ENCODE data around the gene SHISAL2A. TPM values are rescaled to one million over a fixed set of nuclear protein-coding genes. Genes with fewer than 3 reads are reported as not detected.

SHISAL2A gene
- total RNA-seq, 1 donor from 2014 or later = 3.2 TPM

GRCh38 chr1:52659851-52660596, 27.1 kb downstream of the SHISAL2A start:
- DNase-seq (ENCODE audit: low spot score) = no peak

DNA sequence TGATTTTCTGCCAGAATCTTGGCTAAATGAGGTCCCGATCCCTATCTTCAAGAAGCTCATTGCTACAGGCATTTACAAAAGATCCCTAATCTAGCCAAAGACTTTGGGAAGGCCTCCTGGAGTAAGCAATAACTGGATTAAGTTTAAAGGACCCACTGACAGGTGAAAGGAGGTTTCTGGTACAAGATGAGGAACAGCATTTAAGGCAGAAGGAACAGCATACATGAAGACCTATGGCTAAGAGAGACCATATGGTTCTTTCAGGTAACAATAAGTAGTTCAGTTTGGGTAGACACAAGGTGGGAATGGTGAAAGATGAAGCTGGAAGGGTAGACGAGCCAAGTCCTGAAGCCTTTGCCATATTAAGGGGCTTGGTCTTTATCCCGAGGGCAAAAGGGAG, 27.8 kb downstream of the SHISAL2A start:
- DNase-seq (ENCODE audit: low spot score) = no peak

- no peak for DNase-seq (ENCODE audit: low spot score)
Measured at GRCh38 chr1:52662645-52663313, 29.8 kb downstream of the SHISAL2A start.

GRCh38 chr1:52663716-52664115, 30.7 kb downstream of the SHISAL2A start:
- DNase-seq (ENCODE audit: low spot score) = no peak

DNA sequence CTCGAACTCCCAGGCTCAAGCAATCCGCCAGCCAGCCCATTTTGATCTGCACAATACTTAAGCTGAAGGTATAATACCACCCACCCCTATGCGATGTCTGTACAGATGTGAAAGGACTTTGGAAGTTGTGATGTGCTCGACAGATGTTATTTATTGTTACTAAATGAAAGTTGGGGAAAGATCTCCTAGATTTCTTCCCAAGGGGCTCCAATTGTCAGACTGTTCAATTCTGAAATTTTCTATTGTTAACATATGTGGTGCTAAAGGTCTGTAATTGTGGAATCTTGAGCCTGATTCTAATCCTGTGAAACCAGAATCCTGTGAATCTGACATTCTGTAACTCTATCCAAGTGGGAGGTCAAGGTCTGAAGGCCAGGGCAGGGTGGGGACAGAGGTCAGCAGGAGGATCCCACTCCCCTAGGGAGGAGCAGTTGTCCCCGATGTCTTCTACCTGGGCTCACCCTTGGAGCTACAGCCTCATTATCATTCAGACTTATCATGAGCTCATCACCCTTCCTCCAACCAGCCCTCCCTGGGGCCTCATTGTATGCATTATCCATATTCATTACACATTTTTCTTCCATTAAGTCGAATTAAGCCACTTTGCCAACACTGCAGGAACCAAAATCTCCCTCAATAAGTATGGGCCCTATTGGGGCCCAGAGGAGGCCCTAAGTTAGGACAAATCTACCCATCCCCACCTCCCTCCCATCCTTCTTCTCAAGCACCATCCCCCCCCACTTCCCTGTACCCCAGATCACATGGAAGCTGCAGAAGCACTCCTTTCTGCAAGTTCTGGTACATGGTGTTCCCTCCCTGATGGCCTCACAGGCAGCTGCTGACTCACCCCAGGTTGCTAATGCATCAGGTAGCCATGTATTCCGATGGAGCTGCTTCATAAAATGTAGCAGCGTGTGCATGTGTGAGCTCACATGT, 32.3 kb downstream of the SHISAL2A start:
- no peak for DNase-seq (ENCODE audit: low spot score)

- no peak for DNase-seq (ENCODE audit: low spot score)
Measured at GRCh38 chr1:52667290-52667689, 34.3 kb downstream of the SHISAL2A start.

DNA sequence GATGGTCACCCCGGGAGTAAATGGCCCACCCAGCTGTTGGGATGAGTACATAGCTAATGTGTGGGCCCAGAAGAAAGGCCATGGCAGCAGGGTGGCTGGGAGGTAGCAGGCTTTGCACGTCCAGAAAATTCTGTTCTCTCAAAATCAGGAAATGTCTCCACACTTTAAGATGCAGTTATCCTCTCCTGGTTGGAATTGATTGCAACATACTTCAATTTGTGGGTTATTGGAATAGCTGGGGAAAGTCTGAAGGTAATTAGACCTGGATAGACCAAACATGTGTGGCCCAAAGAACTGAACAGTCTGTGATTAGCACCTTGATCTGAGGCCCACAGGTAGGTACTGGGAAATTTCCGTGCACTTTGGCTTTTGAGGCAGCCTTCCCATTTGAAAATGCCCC, 35.0 kb downstream of the SHISAL2A start:
- DNase-seq (ENCODE audit: low spot score) = no peak

DNA sequence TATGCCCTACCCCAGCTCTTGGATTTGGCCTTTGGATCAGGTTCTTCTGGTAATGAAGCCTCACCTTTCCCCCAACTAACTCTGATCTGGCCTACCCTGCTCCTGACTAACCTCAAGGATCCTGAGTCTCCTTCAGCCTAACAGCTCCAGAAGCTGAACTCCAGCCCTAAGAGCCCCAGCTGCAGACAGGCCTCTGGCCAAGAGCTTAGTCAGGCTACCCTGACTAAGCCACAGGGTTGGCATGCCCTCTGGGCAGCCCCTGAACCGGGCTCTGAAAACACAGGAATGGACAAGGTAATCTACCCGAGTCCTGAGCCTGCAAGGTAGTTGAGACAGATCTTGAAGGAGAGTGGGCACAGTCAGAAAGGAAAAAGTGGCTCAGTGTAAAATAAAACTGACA, 35.7 kb downstream of the SHISAL2A start:
- no peak for DNase-seq (ENCODE audit: low spot score)

- no peak for DNase-seq (ENCODE audit: low spot score)
Measured at GRCh38 chr1:52669696-52670095, 36.7 kb downstream of the SHISAL2A start.

- no peak for DNase-seq (ENCODE audit: low spot score)
Measured at GRCh38 chr1:52670604-52671003, 37.6 kb downstream of the SHISAL2A start.

GRCh38 chr1:52672946-52673345, 40.0 kb downstream of the SHISAL2A start:
- DNase-seq (ENCODE audit: low spot score) = no peak

GRCh38 chr1:52673513-52673912, 40.5 kb downstream of the SHISAL2A start:
- DNase-seq (ENCODE audit: low spot score) = no peak

GRCh38 chr1:52674497-52675384, 41.8 kb downstream of the SHISAL2A start:
- no peak for DNase-seq (ENCODE audit: low spot score)

DNA sequence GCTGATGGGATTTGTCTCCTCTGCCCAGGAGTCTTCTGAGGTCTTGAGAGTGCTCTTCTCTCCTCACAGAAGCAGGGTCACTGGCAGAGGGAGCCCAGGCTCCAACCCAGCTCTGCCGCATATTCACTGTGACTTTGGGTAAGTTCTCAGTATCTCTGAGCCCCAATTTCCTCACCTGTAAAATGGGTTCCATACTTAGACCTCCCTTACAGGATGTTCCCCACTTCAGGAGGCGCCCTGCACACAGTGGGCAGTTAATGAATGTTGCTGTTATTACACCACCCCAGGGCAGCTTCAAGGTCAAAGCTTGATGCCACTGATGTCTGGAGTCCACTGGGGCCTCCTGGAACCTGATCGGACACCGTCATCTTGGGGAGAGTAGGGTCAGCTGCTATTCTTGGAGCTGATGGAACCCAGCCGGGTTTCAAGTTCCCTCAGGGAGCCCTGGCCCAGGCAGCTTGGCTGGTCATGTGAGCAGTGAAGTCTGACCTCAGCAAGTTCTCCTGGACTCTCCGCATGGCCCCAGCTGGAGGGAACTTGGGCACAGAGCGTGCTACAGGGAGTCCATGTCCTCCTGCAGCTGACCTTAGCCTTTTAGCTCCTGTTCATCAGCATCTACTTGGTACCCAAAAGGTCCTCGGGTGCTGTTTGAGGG, 43.4 kb downstream of the SHISAL2A start:
- peak; percentile 64 for DNase-seq (ENCODE audit: low spot score)

DNA sequence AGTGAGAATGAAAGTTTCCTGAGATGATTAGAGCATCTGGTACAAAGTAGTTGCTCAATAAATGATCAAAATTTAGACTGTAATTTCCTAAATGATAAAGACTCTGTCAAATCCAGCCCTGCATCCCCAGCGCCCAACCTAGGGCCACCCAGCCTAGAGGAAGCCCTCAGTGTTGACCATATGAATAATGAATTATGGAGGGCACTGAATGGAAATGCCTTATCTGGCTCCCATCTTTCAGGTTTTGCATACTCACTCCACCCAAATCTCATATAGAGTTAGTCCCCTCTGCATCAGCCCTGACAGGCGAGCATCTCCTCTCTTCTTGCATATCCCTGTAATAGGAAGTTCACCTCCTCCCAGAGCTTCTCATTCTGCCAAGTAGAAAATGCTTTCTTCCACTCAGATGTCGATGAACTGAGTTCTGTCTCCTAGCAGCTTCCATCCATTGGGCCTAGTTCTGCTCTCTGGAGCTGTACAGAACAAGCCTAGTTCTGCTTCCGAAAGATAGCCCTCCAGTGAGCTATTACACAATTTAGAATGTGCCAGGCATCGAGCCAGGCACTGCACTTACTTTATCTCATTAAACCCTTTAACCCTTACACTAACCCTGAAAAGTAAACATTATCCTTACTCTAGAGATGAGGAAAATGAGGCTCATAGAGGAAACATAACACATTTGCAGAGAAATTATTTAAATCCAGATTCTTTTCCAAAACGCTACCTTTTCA, 44.3 kb downstream of the SHISAL2A start:
- no peak for DNase-seq (ENCODE audit: low spot score)

DNA sequence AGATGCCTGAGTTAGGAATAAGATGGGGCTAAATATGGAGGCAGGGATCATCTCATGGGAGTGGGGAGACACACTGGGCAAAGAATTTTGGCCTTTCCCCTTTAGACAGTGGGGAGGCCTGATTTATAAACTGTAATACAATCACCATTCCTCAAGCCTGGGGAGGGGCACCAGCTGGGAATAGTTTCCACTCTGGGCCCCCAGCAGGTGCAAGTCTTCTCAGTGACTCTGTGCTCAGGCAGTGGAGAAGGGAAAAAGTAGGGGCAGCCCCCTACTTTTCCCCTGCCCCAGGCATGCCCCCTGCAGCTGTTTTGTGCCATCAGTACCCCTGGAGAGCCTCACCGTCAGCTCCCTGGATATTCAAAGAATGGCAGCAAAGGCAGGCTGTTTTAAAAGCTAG, 46.1 kb downstream of the SHISAL2A start:
- DNase-seq (ENCODE audit: low spot score) = no peak

DNA sequence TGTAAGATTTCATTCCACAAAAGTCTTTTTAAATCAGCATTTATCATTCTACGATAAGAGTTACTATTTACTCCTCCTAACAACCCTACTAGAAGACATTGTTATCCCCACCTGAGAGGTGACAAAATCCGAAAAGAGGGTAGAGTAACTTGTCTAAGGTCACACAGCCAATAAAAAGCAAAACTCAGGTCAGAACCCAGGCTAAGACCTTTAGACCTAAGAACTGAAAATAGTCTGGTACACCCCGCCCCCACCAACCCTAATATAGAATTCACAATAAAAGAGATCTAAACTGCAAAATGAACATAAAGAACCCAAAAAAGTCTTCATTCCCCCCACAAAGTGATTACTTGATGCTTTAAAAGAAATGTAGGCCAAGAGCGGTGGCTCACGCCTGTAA, 46.5 kb downstream of the SHISAL2A start:
- DNase-seq (ENCODE audit: low spot score) = no peak

DNA sequence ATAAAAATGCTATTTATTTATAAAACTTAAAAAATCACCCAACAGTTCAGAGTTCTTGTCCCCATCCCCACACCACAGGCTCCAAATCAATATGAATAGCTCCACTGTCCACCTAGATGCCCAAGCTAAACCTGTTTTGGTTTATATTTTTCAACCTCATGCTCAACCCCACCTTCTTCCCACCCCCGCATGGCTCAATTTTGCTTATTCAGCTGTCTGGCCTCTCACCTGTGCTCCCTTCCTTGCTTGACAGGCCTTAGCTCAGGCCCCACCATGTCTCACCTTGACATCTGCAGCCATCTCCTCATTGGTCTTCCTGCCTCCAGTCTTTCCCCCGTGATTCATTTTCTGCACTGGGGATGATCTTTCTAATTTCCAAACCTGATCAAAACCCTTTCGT, 47.4 kb downstream of the SHISAL2A start:
- no peak for DNase-seq (ENCODE audit: low spot score)

DNA sequence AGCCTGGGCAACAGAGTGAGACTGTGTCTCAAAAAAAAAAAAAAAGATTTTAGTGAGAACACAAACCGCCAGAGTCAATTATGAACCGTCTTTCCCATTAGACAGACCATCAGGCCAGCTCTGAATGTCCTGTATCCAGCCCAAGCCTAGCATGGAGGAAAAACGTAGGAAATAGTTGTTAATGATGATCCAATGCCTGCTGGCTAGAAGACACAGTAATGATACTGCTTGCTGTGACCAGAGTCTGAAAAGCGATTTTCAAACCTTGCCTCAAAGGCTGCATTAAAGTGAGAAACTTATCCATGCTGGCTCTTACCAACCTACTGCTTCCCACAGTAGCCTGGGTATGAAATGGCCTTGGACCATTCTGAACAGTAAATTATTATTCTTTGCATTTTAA, 48.2 kb downstream of the SHISAL2A start:
- DNase-seq (ENCODE audit: low spot score) = no peak

DNA sequence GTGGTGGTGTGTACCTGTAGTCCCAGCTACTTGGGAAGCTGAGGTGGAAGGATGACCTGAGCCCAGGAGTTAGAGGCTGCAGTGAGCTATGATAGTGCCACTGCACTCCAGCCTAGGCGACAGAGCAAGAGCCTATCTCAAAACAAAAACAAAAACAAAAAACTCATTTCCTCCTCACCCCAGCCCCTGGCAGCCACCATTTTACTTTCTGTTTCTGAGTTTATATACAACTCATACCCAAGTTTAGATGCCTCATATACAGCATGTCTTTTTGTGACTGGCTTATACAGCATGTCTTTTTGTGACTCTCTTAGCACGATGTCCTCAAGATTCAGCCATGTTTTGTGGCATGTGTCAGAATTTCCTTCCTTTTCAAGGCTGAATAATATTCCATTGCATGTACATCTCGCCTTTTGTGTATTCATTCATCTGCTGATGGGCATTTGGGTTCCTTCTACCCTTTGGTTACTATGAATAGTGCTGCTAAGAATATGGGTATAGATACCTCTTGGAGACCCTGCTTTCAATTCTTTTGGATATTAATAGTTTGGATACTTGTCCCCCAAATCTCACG, 50.5 kb downstream of the SHISAL2A start:
- no peak for DNase-seq (ENCODE audit: low spot score)

Measured in mucosa of gallbladder (tissue), 1 donor.